ENCODE data around the gene PAF1.

DNA sequence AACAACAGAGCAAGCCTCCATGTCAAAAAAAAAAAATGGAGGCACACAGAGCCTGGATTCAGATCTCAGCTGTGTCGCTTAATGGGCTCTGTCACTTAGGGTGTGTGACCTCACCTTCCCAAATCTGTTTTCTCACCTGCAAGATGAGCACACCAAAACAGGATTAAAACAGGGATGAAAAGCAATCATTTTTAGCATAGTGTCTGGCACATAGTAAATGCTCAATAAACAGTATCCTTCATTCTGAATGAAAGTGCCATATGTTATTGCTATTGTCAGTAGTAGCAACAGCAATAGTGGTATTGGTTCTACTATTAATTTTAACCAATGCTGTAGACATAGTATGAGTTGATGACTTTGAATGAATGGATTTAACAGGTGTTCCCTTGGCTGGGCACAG is 25.4 kb downstream of the PAF1 start:
- TF ChIP-seq, protein P1, sequence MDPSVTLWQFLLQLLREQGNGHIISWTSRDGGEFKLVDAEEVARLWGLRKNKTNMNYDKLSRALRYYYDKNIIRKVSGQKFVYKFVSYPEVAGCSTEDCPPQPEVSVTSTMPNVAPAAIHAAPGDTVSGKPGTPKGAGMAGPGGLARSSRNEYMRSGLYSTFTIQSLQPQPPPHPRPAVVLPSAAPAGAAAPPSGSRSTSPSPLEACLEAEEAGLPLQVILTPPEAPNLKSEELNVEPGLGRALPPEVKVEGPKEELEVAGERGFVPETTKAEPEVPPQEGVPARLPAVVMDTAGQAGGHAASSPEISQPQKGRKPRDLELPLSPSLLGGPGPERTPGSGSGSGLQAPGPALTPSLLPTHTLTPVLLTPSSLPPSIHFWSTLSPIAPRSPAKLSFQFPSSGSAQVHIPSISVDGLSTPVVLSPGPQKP (IDR thresholded peaks at IDR 0.05; ENCODE audit: low read depth, low read length) = no peak
- no peak for TF ChIP-seq ZSCAN20 (CRISPR knock-in tag; IDR thresholded peaks at IDR 0.05)
